Testis (tissue), 2 donors: ENCODE measurements around the gene COL5A1.

Source experiments
- CTCF ChIP-seq, 3 experiments: fragments of 450-650 bp in 2 of 3; fragments of 200-600 bp in 1 of 3; sonication (generic) in 1 of 3; IDR thresholded peaks; one replicate each; pipeline ENCODE4 v1.5.1; 2016 to 2019; ENCODE audit warnings: antibody characterized with exemption in 3 of 3, mild to moderate bottlenecking in 2 of 3, moderate library complexity in 1 of 3
- POLR2A ChIP-seq: fragments of 450-650 bp; IDR thresholded peaks from one replicate; pipeline ENCODE4 v1.6.1; 2017; ENCODE audit warnings: antibody characterized with exemption, mild to moderate bottlenecking, moderate library complexity

GRCh38 chr9:134834957-134835419 lies 193.4 kb downstream of the COL5A1 start:
- TF ChIP-seq POLR2A (no peak), CTCF (IDR thresholded peaks at IDR 0.05) (no peak)
